NCI-H1930 (cell line): Measurements from ENCODE around the gene NOTCH4.
"Not testable (repeated sequence)": the region's sequence is repeated elsewhere in the genome, so short reads cannot be mapped to it uniquely, and the experiment has no call there.

Experiments used
- DNase-seq, 2 experiments: peaks; one replicate each; lab custom pipeline; 2025; lab: John Stamatoyannopoulos, UW

NOTCH4 gene

DNA sequence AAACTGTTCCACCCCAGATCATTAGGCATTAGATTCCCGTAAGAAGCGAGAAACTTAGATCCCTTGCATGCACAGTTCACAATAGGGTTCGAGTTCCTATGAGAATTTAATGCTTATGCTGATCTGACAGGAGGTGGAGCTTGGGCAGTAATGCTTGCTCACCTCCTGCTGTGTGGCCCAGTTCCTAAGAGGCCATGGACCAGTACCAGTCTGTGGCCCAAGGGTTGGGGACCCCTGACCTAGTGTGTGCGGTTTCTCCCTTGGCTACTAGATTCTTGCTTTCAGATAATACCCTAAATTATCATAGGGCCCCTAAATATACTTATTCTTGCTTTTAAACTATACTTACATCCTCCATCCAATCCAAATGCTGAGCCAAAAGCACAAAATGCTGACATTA is 29.5 kb downstream of the NOTCH4 start:
- DNase-seq, result no peak

DNA sequence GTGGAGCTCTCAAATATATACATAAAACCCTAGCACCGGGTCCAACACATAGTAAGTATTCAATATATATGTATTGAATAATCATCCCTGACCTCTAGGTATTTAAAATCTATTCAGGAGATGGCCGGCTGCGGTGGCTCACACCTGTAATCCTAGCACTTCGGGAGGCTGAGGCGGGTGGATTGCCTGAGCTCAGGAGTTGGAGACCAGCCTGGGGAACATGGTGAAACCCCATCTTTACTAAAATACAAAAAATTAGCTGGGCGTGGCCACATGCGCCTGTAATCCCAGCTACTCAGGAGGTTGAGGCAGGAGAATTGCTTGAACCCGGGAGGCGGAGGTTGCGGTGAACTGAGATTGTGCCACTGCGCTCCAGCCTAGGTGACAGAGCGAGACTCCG is 30.8 kb downstream of the NOTCH4 start:
- not testable (repeated sequence) for DNase-seq

DNA sequence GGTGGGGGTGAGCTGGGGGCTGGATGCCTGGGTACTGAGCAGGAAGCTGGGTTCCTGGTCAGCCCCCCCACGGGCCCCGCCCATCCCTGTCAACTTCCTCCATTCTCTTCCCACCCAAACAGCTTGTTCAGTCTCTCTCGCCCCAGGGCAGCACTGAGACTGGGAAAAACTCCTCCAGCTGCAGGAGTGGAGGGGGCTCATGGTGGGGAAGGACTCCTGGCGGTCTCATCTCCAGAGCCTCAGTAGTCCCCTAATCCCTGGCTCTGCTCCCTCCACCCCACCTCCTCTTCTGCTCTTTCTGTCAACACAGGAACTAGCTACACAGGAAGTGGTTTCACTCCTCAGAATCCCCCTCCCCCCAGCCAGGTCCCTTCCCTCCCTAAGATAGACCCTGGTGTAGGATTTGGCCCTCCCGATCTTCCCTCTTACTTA is 31.2 kb downstream of the NOTCH4 start, which contains the start of gene GPSM3:
GPSM3 (minus strand) TSS at position 36 of the 432 bp plus-strand sequence. CDS start 130 bp downstream, outside the sequence.
- DNase-seq, result no peak

DNA sequence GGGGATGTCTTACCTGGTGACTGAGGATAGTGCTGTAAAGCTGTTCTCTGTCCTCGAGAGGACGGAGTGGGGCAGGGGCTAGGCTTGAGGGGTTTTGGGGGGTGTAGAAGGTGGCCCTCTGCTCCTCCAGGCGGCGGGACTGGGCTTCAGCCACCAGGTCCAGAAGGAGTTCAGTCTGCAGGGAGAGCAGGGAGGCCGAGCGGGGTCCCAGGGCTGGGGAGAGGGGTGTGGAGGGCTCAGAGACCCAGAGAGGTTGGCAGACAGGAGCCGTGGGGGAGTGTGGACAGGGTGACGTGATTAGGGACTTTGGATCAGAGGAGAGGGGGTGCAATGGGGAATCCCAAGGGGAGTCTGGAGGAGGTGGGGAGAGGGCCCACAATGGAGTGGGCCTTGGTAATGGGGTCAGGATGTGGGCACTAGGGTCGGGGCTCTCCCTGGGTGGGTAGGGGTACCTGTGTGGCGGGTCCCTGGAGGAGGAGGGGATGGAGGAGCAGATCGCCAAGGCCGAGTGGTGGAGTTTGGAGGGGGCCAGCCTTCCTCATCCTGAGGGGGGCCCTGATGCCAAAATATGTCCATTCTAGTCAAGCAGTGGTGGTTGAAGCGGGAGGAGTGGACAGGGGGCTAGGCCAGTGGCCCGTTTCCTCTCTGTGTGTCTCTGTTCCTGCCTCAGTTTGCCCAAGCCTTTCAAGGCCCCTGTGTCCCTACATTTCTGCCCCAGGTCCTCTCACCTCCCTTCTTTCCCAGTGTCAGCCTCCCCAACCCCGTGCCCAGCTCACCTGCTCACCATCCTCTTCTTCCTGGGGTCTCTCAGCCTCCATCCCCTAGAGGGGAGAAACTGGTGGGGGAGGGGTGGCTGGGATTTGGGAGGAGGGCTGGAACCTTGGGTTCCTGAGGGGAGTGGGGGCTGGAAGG is 31.9 kb downstream of the NOTCH4 start:
- DNase-seq, result no peak

DNA sequence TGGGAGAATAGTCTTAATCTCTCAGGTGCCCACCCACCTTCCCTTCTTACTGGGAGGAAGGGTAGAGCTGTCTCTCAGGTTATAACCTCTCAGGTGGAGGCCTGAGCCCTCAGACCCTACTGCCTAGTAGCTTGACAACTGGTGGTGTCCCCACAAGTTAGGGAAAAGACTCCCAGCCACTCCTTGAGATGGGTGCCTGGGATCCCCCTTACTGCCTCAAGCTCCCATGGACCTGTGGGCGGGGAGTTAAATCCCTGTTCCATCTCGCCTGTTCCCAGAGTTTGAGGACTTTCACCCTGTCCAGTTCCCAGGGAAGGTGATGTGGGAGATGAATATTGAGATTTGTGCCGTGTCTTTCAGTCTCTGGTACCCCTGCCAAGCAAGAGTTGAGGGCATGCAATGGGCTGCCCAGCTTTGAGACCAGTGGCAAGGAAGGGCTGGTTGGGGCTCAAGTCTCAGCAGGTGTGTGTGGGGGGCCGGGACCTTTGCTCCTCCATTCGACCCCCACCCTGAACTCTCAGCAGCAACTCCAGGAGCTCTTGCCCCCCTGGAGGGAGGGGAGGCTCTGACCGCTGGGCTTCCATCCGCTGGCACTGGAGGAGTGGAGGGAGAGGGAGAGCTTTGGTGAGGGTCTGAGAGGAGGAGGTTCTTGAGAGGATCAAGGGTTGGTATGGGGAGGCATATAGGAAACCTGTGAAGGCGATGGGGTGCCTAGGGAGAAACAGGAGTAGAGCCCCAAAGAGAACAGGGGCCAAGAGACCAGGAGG is 32.8 kb downstream of the NOTCH4 start:
- DNase-seq, result no peak

DNA sequence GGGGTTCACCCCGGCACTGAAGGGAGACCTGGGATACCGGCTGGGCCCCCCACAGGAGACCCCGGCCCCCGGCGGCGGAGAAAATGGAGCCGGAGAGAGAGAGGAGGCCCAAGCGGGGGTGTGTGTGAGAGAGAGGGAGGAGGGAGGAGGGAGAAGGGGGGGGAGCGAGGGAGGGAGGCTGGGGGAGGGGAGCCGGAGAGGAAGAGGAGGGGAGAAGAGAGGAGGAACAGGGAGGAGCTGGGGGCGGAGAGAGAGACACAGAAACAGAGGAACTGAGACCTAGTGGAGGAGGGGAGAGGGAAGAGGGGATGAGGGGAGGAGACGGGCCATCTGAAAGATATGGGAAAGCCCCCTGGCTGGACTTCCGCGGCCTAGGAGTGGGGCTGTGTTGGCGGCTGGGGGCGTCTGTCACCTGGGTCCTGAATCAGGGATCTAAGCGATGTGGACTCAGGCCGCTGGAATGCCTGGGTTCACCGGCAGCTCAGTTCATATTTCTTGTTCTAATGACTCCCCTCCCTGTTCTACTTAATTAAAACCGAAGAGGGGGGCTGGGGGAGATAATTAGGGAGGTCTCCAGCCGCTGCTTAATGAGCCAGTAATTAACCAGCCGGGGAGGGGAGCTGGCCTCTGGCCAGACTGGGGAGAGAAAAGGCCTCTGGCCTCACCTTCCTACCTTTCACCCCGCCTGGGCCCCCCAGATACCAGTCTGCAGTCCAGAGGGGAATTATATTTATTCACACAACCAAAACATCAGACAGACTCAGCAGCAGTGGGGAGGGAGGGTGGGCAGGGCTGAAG is 33.6 kb downstream of the NOTCH4 start, which contains the start of gene PBX2:
PBX2 (minus strand) TSS at position 149 of the 798 bp plus-strand sequence. CDS start 287 bp downstream, outside the sequence.
- peak; percentile 37 to 52 for DNase-seq

DNA sequence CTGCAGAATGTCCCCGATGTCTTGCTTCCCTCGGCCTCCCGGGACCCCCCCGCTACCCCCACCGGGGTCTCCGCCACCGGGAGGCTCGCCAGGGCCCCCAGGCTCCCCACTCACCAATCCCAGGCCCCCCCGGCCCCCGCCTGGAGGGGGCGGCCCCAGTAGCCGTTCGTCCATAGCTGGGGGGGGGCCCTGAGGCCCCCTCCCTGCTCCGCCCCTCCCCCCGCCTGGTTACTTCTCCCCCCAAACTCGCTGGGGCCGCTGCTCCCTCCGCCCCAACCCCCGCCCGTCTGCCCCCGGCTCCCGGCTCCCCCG is 34.2 kb downstream of the NOTCH4 start:
- DNase-seq, result no peak

DNA sequence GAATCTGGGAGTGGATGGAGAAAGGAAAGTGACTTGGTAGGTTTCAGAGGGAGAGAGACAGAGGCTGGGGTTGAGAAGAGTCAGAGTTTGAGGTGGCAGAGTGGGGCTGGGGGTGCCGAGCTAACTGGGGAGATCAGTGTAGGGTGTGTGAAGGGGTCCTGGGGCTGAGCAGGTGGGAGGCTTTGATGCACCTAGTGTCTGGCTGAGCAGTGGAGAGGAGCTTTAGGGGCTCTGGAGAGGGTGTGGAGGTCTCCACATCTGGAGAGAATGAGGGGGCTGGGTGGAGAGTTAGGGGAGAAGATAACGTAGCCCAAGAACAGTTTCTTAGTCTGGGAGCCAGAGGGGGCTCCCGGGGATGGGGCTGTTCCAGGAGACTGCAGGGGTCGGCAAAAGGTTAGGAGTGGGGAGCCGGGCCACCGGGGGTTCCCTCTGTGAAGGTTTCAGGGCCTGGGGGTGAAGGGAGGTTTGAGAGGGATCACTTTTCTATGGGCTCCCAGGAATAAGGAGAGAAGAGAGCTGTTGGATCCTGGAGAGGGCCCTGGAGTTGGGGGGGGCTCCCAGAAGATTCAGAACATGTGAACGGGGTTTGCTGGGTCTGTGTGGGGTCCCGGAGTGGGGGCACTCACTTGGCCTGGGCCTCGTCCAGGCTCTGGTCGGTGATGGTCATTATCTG is 34.7 kb downstream of the NOTCH4 start:
- DNase-seq, result no peak

DNA sequence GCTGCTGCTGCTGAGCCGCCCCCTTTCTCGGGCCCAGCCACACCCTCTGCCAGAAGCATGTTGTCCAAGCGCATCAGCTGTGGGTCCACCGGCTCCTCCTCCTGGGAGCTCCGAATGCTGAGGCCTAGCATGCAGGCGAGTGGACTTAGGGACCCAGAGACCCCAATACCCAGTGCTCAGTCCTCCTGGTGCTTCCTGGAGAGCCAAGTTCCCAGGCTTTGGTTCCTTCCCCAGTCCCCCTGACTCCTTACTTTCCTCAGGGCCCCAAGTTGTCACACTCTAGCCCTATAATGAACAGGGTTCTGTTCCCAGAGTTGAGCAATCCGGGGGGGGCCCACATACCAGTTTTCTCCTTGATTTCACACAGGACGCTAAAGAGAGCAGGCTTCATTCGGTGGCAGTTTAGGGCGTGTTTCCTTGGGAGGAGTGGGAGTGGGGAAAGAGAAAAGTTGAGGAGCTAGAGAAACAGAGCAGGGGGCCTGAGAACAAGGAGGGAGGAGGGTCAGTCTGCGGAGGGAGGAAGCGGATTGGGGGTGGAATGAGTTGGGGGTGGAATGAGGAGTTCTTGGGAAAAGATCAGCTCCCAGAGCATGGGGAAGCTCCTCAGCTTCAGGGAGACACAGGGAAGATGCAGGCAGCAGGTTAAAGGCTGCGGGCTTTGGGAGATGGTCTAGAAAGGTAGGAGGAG is 35.3 kb downstream of the NOTCH4 start:
- DNase-seq, result no peak

DNA sequence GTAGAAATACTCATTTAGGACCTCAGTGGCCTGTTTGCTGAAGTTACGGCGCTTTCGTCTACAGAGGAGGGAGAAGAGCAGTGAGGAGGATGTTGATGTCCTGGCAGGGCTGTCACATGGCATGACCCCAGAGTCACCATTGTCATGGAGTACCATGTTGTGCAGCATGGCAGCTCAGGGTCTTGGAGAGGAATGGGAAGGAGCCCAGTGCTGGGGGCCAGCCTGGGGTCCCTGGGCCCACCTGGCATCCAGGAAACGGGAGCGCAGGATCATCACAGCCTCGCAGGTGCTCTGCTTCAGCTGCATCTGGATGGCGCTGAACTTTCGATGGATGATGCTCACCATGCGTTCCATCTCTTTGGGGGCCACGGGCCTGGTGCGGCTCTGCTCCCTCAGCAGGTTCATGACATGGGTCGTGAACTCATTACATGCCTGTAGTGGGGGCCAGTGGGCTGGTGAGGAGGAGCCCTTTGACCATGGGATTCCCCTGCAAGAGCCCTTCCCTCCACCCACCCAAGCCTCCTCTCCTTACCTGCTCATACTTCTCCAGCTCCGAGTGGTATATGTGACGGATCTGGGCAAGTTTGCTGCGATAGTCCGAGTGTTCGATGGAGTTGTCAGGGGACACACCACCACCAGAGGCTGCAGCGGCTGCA is 36.0 kb downstream of the NOTCH4 start:
- DNase-seq, result not testable (repeated sequence)

DNA sequence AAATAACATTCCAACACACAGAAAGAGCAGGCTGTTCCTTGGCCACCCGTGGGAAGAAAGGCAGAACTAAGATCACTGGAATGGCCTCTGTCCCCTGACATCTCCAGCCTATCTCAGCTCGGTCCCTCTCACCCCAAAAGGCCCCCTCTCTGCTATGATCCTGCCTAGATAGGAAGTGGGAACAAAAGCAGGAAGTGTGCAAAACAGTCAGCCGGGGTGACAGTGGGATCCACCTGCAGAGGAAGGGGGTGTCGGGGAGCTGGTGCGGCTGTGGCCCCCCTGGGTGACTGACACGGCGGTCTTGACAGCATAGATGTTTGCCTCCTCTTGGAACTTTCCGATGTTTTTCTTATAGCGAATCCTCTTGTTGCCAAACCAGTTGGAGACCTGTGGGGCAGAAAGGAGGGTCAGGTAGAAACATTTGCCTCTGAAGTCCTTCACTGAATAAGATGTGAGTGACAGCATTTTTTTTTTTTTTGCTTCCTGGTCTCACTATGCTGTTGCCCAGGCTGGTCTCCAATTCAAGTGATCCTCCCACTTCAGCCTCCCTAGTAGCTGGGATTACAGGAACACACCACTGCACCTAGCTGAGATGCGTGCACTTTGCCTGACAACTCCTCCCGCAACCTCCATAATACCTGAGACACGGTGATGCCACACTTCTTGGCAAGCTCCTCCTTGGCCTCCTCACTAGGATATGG is 36.7 kb downstream of the NOTCH4 start:
- DNase-seq, result no peak

DNA sequence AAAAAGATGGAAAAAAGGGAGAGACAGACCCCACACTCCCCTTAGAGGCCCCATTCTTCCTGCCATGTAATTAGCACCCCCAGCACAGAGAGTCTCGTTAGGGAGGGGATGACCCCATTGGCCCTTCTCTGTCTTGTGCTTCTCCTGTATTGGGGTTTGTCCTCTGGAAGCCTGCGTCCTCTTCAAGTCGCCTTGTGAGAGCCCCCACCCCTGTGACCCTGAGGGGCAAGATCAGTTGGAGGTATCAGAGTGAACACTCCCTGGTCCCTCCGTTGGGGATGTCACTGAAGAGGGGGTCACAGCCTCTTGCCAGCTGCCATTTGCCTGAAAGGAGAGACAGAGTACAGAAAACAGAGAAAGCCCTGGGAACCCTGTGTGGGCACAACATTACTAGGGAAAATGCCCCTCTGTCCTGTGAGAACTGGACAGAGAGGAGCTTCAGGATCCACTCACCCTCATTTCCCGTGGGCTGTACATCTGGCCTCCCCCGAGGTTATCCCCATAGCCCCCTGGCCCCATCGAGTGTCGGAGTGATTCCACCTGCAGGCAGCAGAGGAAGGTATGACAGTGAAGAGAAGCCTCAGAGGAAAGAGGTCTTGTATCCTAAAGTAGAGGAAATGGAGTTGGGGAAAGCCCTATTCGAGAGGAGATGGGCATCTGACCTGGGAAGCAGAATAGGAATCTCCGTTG is 37.6 kb downstream of the NOTCH4 start:
- not testable (repeated sequence) for DNase-seq

DNA sequence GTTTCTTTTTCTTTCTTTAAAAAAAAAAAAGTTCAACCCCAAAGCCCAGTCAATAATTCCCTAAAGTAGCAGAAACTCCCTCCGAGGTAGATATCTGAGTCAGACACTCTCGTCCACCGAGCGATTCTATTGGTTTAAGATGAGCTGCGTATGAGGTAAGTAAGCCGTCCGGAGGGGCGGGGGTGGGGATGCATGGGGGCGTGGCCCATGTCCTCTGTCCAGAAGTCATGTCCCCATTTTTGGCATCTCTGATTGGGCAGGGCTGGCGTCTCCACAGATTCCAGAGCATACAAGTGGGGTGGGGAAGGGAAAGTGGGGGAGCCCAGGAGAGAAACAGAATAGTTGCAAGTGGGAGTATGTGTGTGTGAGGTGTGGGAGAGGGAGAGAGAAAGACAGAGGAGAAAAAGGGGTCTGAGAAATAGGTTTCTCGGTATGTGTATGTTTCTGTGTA is 38.2 kb downstream of the NOTCH4 start:
- DNase-seq, result not testable (repeated sequence)

DNA sequence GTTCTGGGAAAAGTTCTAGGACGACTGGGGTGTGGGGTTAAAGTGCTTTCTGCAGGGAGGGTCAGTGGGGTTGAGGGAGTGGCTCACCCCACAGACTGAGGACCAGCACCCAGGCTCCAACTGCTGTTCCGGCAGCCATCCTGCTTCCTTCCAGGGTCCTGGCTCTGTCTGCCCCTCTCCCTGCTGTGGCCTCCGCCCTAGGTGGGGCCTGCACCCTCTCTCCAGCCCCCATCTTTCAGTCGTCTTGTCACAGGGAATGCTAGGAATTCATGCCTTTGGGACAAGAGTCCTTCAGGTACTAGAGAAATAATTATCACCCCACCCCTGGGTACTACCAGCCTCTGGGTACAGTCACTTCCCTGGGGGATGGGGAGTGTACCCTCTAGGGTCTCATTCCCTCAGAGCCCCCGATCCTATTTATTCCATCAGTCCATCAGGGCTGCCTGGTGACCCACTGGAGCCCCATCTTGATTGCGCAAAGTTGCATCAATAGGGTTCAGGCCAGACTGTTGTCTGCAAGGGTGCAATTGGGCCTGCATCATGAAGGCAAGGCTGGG is 39.7 kb downstream of the NOTCH4 start, which contains the start of gene AGER:
AGER (minus strand) TSS at position 170 of the 557 bp plus-strand sequence; CDS start at position 139, 31 bp downstream.
- no peak for DNase-seq

DNA sequence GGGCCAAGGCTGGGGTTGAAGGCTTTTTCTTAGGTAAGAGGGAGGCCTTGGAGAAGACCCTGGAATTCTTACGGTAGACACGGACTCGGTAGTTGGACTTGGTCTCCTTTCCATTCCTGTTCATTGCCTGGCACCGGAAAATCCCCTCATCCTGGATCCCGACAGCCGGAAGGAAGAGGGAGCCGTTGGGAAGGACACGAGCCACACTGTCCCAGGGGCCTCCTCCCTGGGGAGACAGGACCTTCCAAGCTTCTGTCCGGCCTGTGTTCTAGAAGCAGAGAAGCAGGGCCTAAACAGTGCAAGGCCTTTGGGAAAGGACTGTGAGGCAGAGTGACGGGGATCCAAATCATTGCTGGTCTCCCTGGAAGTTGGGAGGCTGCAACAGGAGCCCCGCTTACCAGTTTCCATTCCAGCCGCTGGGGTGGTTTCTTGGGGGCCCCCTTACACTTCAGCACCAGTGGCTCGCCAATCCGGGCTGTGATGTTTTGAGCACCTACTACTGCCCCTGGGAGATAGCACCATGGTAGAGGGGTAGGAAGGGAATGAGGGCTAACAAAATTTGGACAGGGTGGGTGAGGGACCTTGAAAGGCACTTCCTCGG is 40.3 kb downstream of the NOTCH4 start:
- DNase-seq, result no peak

DNA sequence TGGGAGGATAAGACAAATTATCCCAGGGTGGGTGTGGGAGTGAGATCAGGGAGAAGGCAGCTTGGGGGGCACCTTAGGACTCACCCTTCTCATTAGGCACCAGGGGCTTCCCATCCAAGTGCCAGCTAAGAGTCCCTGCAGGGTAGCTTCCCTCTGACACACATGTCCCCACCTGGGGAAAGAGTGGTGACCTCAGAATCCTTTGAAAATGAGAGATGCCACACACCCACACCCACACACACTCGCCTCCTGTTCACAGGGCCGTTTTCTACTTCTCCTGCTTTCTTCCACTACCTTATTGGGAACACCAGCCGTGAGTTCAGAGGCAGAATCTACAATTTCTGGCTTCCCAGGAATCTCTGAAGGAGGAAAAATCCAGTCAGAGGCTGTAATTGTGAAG is 40.8 kb downstream of the NOTCH4 start:
- DNase-seq, result no peak

DNA sequence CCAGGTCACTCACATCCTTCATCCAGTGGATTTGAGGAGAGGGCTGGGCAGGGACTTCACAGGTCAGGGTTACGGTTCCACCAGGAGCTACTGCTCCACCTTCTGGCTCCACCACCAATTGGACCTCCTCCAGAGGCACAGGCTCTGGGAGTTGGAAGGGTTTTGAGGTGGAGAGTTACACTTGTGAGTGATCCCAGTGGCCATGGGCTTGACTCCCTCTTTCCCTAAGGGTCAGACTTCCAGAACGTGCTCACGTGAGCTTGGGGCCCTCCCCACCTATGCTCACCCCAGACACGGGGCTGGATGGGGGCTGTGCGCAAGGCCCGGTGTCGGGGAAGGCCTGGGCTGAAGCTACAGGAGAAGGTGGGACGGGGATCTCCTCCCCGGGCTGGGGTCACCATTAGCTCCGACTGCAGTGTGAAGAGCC is 41.3 kb downstream of the NOTCH4 start:
- no peak for DNase-seq

DNA sequence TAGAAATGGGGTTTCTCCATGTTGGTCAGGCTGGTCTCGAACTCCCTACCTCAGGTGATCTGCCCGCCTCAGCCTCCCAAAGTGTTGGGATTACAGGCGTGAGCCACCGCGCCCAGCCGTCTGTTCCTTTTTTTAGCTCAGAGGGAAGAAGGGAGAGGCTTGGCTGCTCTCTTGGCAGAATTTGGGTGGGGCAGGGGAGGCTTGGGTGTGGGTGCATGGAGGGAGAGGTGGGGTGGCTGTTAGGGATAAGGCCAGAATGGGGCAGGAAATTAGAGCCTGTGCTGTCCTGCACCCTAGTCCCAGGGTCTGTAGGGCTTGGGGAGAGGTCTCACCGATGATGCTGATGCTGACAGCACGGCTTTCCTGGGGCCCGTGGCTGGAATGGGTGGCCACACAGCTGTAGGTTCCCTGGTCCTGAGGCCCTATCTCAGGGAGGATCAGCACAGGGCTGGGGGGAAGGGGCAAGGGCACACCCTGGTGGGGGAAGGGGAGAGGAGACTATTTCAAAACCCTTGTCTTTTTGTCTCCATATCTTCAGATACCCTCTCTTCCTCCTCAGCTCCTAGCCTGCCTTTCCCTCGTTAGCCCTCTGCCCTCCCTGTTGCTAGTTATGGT is 41.8 kb downstream of the NOTCH4 start:
- no peak for DNase-seq
